Mucosa of descending colon (tissue), 3 donors: ENCODE results near the gene SERPINF2. TPM values are rescaled to one million over a fixed set of nuclear protein-coding genes. Genes with fewer than 3 reads are reported as not detected.
"Not testable (repeated sequence)": the region's sequence is repeated elsewhere in the genome, so short reads cannot be mapped to it uniquely, and the experiment has no call there.

Experiments
- ATAC-seq: fragments of 200-7000 bp; cut with Tn5 transposase; one replicate; pipeline ENCODE4 v1.9.1; 2020; ENCODE audit warnings: mild to moderate bottlenecking, moderate library complexity
- DNase-seq, 3 donors: peaks; one replicate each; pipeline ENCODE4 v3.0.0-alpha.2; 2020
- H3K36me3 ChIP-seq: fragments of 200-600 bp; one replicate; pipeline ENCODE4 v1.8.0; 2021; ENCODE audit warnings: low read depth, mild to moderate bottlenecking
- H3K4me1 ChIP-seq: fragments of 200-600 bp; one replicate; pipeline ENCODE4 v1.8.0; 2021; ENCODE audit warnings: low read depth, mild to moderate bottlenecking
- H3K4me3 ChIP-seq: fragments of 200-600 bp; one replicate; pipeline ENCODE4 v1.8.0; 2021; ENCODE audit warnings: mild to moderate bottlenecking
- H3K9me3 ChIP-seq: fragments of 200-600 bp; one replicate; pipeline ENCODE4 v1.8.0; 2021; ENCODE audit warnings: mild to moderate bottlenecking
- intact Hi-C, 2 donors: fragments of 100-400 bp; cut with DNase I in 1 of 2; cut with micrococcal nuclease in 1 of 2; formaldehyde crosslinking; loops; one replicate each; pipeline versions ENCODE4 v1.11.0 to v1.11.1; 2022; cut with DNase I, micrococcal nuclease
- long read RNA-seq, 2 donors: library from polyadenylated mRNA; unstranded; transcript quantifications; one replicate each; pipeline ENCODE4 v2.0.0, GENCODE V29; 2019 to 2021
- total RNA-seq, 3 donors: library from RNA; stranded (reverse); fragmentation: NEBNext Ultra II Directional in 2 of 3; extraction: Animal tissue kit (Norgen Biotek cat#: 25700) in 2 of 3; gene quantifications; one replicate each; pipeline versions ENCODE4 v1.2.1 to v1.2.4, GENCODE V29; 2021 to 2023
- TF ChIP-seq, protein P1 (sequence below): fragments of 200-600 bp; IDR thresholded peaks from one replicate; pipeline ENCODE4 v1.8.0; 2022; ENCODE audit warnings: antibody characterized with exemption, mild to moderate bottlenecking
- donor health status: DM: no; HTN: no; CAD: no; lungs with moderate emphysema.
- donor health status: DM: no; HTN: no; CAD: no.
- donor health status: DM: no; HTN: yes; CAD: no.

Gene SERPINF2
- 1 to 10 TPM in 2 of 3 donors, under 1 TPM in 1; 0.78 to 8.2 (median 2.9) TPM for total RNA-seq
- long read RNA-seq, donor 1, partial matches to known transcripts = 3 of 4 reads
- long read RNA-seq, donor 1, other reads (novel, unspliced or antisense) = 1 of 4 reads
- long read RNA-seq, donor 2, partial matches to known transcripts = 2 of 2 reads
- long read RNA-seq, donor 2, other reads (novel, unspliced or antisense) = 0 of 2 reads

DNA sequence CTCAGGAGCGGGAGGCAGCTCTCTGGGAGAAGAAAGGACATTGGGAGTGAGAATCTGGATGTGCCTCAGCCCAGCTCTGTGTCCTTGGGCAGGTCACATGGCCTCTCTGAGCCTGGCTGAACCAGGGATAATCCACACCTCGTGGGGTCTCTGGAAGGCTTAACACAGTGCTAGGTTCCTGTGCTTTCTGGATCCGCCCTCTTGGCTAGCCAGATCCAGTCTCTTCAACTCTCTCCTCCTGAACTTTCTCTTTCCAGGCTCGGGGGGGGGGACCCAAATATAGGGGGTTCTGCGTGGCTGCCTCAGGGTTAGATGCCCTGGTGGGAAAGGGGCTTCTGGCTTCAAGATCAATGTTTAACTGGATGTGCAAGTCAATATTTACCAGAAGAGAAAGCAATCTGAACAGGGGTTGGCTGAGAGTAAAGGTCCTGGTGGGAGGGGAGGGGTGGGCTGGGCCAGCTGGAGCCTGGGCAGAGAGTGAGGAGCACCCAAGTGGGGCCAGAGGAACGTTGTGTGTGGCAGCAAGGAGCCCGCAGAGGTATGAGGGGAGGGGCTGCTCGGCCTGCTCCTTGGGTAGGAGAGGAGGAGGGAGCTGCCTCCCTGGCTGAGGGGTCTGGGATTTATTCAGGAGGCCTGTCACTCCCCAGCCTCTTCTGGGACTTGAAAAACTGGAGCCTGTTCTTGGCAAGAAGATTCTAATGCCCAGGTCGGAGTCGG, at the start of gene SERPINF2:
Gene SERPINF2 (plus strand): TSS at position 501 of the 717 bp plus-strand sequence. CDS start 2,125 bp downstream, outside the sequence.
- H3K36me3 ChIP-seq = no peaks in the 10 kb centered on the region
- H3K4me3 ChIP-seq = no peak within 1 kb of the TSS
- TF ChIP-seq, protein P1, sequence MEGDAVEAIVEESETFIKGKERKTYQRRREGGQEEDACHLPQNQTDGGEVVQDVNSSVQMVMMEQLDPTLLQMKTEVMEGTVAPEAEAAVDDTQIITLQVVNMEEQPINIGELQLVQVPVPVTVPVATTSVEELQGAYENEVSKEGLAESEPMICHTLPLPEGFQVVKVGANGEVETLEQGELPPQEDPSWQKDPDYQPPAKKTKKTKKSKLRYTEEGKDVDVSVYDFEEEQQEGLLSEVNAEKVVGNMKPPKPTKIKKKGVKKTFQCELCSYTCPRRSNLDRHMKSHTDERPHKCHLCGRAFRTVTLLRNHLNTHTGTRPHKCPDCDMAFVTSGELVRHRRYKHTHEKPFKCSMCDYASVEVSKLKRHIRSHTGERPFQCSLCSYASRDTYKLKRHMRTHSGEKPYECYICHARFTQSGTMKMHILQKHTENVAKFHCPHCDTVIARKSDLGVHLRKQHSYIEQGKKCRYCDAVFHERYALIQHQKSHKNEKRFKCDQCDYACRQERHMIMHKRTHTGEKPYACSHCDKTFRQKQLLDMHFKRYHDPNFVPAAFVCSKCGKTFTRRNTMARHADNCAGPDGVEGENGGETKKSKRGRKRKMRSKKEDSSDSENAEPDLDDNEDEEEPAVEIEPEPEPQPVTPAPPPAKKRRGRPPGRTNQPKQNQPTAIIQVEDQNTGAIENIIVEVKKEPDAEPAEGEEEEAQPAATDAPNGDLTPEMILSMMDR = no peak
- DNase-seq = no peak
- no peaks in the 10 kb centered on the region for H3K4me1 ChIP-seq
- intact Hi-C loops = no loop called here
- ATAC-seq = no peak
- H3K9me3 ChIP-seq = no peaks in the 10 kb centered on the region

DNA sequence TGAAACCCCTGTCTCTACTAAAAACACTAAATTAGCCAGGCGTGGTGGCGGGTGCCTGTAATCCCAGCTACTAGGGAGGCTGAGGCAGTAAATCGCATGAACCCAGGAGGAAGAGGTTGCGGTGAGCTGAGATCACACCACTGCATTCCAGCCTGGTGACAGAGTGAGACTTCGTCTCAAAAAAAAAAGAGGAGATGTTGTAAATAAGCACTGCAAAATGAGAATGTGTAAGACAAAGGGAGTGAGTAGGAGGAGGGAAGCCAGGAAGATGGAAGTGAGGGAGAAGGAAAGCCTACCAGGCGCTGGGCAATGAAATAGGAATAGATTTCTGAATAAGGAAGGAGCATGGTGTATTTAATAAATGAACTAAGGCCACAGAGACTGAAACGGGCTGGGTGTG, 49.3 kb upstream of the SERPINF2 start:
- Histone ChIP-seq H3K36me3 (no peaks in the 10 kb centered on the region), H3K4me3 (no peak overlapping the region), H3K9me3 (no peaks in the 10 kb centered on the region), H3K4me1 (no peaks in the 10 kb centered on the region)
- ATAC-seq (no peak), DNase-seq (no peak)
- TF ChIP-seq, protein P1 = no peak
- intact Hi-C loops = no loop called here

DNA sequence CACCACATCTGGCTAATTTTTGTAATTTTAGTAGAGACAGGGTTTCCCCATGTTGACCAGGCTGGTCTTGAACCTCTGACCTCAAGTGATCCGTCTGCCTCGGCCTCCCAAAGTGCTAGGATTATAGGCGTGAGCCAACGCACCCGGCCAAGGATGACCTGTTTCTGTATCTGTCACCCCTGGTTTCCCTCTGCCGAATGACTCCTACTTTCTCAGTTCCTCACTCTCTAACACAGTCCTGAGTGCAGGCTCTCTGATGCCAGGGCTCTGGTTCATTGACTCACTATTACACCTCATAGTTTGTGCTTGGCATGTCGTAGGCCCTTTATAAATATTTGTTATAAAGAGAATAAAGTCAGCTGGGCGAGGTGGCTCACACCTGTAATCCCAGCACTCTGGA, 47.3 kb upstream of the SERPINF2 start:
- ATAC-seq (no peak), DNase-seq (no peak)
- TF ChIP-seq, protein P1 = no peak
- H3K4me3 ChIP-seq = no peak overlapping the region
- H3K9me3 ChIP-seq = no peaks in the 10 kb centered on the region
- intact Hi-C loops = no loop called here
- H3K36me3 ChIP-seq = no peaks in the 10 kb centered on the region
- no peaks in the 10 kb centered on the region for H3K4me1 ChIP-seq

DNA sequence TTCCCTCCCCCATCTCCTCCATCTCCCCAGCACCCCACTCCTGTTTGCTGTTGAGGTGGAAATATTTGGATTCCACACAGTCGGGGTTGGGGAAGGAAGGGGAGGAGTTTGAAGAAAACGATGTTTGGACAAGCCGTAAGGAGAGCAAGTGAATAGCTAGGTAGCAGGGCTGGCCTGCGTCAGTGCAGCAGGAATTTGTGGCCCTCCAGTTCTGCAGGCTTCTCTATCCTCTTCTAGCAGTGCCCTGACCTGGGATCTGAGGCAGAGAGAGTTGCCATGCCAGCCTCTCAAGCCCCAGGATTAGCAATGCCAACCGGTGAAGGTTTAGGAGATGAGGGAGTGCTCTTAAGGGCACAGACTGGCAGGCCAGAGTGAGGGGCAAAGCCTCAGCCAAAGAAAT, 45.0 kb upstream of the SERPINF2 start:
- Histone ChIP-seq H3K4me3 (no peak overlapping the region), H3K4me1 (no peaks in the 10 kb centered on the region)

DNA sequence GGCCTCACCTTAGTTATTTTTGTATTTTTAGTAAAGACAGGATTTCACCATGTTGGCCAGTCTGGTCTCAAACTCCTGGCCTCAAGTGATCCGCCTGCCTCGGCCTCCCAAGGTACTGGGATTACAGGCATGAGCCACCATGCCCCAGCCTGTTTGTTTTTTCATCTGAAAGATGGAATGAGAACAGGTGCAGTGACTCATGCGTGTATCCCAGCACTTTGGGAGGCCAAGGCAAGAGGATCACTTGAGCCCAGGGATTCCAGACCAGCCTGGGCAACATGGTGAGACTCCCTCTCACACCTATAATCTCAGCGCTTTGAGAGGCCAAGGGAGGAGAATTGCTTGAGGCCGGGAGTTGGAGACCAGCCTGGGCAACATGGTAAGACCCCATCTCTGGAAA, 42.8 kb upstream of the SERPINF2 start:
- intact Hi-C loops = not testable (repeated sequence)

More for the DNA sequence above, 45.0 kb upstream of the SERPINF2 start:
- intact Hi-C loops = no loop called here
- TF ChIP-seq, protein P1 = no peak
- H3K36me3 ChIP-seq = no peaks in the 10 kb centered on the region
- ATAC-seq (no peak), DNase-seq (no peak)
- H3K9me3 ChIP-seq = no peaks in the 10 kb centered on the region

DNA sequence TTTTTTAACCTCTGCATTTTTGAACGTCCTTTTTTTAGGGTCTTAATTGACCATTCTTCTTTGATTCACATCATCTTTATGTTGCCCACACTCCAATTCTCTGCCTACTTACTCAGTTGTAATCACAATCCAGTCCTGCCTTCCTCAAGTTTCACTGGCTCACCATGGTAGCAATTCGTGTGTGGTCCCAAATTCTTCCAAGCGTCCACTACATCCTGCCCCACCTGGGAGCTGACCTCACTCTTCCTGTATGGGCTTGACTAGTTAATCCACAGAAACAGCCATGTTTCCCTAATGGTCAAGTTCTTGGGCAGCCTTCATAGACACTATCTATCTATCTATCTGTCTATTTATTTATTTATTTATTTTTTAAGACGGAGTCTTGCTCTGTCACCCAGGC, 39.6 kb upstream of the SERPINF2 start:
- Histone ChIP-seq H3K9me3 (no peaks in the 10 kb centered on the region), H3K36me3 (no peaks in the 10 kb centered on the region), H3K4me1 (no peaks in the 10 kb centered on the region), H3K4me3 (no peak overlapping the region)
- TF ChIP-seq, protein P1 = no peak
- no peak for DNase-seq
- intact Hi-C loops = no loop called here
- ATAC-seq = no peak

More for the DNA sequence above, 42.8 kb upstream of the SERPINF2 start:
- H3K9me3 ChIP-seq, ATAC-seq, H3K4me3 ChIP-seq, H3K4me1 ChIP-seq, H3K36me3 ChIP-seq, DNase-seq: not testable (repeated sequence)
